B cell (primary cell): Measurements from ENCODE around the gene STN1. TPM values are rescaled to one million over a fixed set of nuclear protein-coding genes. Genes with fewer than 3 reads are reported as not detected.

ENCODE experiments used
- ATAC-seq: fragments of 200-7000 bp; cut with Tn5 transposase; one replicate; pipeline ENCODE4 v1.10.0; 2021; ENCODE audit warnings: low read depth, mild to moderate bottlenecking, moderate number of reproducible peaks, moderate library complexity
- CTCF ChIA-PET: fragments of 350-600 bp; sonication (Branson Sonifier 250); formaldehyde crosslinking; loops from one replicate; lab custom pipeline; 2021; ENCODE audit warnings: antibody characterized with exemption, inconsistent platforms; lab: Charles Lee
- POLR2A ChIA-PET: fragments of 350-600 bp; sonication (Branson Sonifier 250); formaldehyde crosslinking; loops from one replicate; lab custom pipeline; 2021; ENCODE audit warnings: antibody characterized with exemption; lab: Charles Lee
- DNase-seq: peaks from one replicate; pipeline ENCODE4 v3.0.0; 2013
- H2AFZ ChIP-seq: 2 replicates; pipeline ENCODE4 v1.6.1; 2012; ENCODE audit warnings: mild to moderate bottlenecking, low read depth, low read length; ENCODE audit not compliant: insufficient read depth, poor library complexity, severe bottlenecking
- H3K27ac ChIP-seq, 2 donors: 1 replicate in 1 of 2; 2 replicates in 1 of 2; pipeline ENCODE4 v1.5.1; 2012 to 2013; ENCODE audit warnings: low read length in 2 of 2, mild to moderate bottlenecking in 2 of 2, moderate library complexity in 1 of 2
- H3K27me3 ChIP-seq, 4 experiments: fragments of 200-600 bp in 1 of 4; sonication (generic) in 1 of 4; replicated peaks in 1 of 4; 1 replicate in 2 of 4; 2 replicates in 2 of 4; pipeline versions ENCODE4 v1.6.1 to v1.7.0; 2013 to 2016; ENCODE audit warnings: low read length in 3 of 4, mild to moderate bottlenecking in 2 of 4, mixed read lengths in 1 of 4, moderate library complexity in 1 of 4; ENCODE audit not compliant: insufficient read depth in 4 of 4, control insufficient read depth in 3 of 4; ENCODE audit errors: control extremely low read depth in 1 of 4
- H3K36me3 ChIP-seq, 2 experiments: replicated peaks in 1 of 2; 1 replicate in 1 of 2; 2 replicates in 1 of 2; pipeline versions ENCODE4 v1.6.1 to v1.7.1; 2013; ENCODE audit warnings: low read length in 1 of 2; ENCODE audit not compliant: insufficient read depth in 2 of 2, control insufficient read depth in 1 of 2; ENCODE audit errors: control extremely low read depth in 1 of 2, extremely low read depth in 1 of 2
- H3K4me1 ChIP-seq, 2 donors: fragments of 200-600 bp in 1 of 2; sonication (generic) in 1 of 2; 1 replicate in 1 of 2; 2 replicates in 1 of 2; pipeline versions ENCODE4 v1.5.1 to v1.6.1; 2013 to 2017; ENCODE audit warnings: low read length in 2 of 2; ENCODE audit not compliant: control insufficient read depth in 2 of 2, insufficient read depth in 2 of 2
- H3K4me2 ChIP-seq: replicated peaks from 2 replicates; pipeline ENCODE3; 2012; ENCODE audit warnings: mild to moderate bottlenecking, low read depth, low read length; ENCODE audit not compliant: poor library complexity, severe bottlenecking
- H3K4me3 ChIP-seq, 5 experiments: fragments of 200-600 bp in 1 of 5; sonication (generic) in 1 of 5; 1 replicate in 3 of 5; 2 replicates in 2 of 5; pipeline versions ENCODE4 v1.5.1 to v1.7.0; 2011 to 2016; ENCODE audit warnings: low read length in 4 of 5, mild to moderate bottlenecking in 4 of 5, low read depth in 2 of 5, control low read depth in 1 of 5, moderate library complexity in 1 of 5; ENCODE audit not compliant: insufficient read depth in 1 of 5; ENCODE audit errors: control extremely low read depth in 1 of 5, extremely low read depth in 1 of 5
- H3K79me2 ChIP-seq: fragments of 200-600 bp; sonication (generic); one replicate; pipeline ENCODE4 v1.6.0; 2016; ENCODE audit warnings: low read length; ENCODE audit not compliant: control insufficient read depth, insufficient read depth
- H3K9ac ChIP-seq: fragments of 200-600 bp; sonication (generic); 2 replicates; pipeline ENCODE4 v1.6.1; 2017; ENCODE audit warnings: mild to moderate bottlenecking, low read length, moderate library complexity
- H3K9me3 ChIP-seq, 3 donors: one replicate each; pipeline versions ENCODE4 v1.6.1 to v1.7.1; 2013; ENCODE audit warnings: low read length in 2 of 3; ENCODE audit not compliant: control insufficient read depth in 2 of 3, insufficient read depth in 1 of 3; ENCODE audit errors: control extremely low read depth in 1 of 3
- H4K20me1 ChIP-seq: 2 replicates; pipeline ENCODE4 v1.6.0; 2012; ENCODE audit warnings: mild to moderate bottlenecking, low read length; ENCODE audit not compliant: insufficient read depth, control insufficient read depth, poor library complexity, severe bottlenecking
- H3K27ac Mint-ChIP-seq: one replicate; pipeline ENCODE4 v1.8.0; 2021; ENCODE audit warnings: mixed read lengths
- H3K27me3 Mint-ChIP-seq: one replicate; pipeline ENCODE4 v1.8.0; 2021; ENCODE audit warnings: mixed read lengths
- H3K4me1 Mint-ChIP-seq: one replicate; pipeline ENCODE4 v1.8.0; 2021; ENCODE audit warnings: mixed read lengths
- H3K4me3 Mint-ChIP-seq: one replicate; pipeline ENCODE4 v1.8.0; 2021; ENCODE audit warnings: mixed read lengths
- H3K9me3 Mint-ChIP-seq: one replicate; pipeline ENCODE4 v1.8.0; 2022; ENCODE audit warnings: mixed read lengths; ENCODE audit not compliant: insufficient read depth
- EZH2 ChIP-seq: IDR thresholded peaks from 2 replicates; pipeline ENCODE4 v1.6.1; 2012; ENCODE audit warnings: borderline replicate concordance, low read depth, mild to moderate bottlenecking, moderate library complexity, low read length; ENCODE audit not compliant: insufficient read depth, poor library complexity, severe bottlenecking
- WGBS: methylation state at CpG from one replicate; pipeline ENCODE4 v1.1.5; 2013; ENCODE audit warnings: missing lambda C conversion rate; ENCODE audit not compliant: insufficient coverage; 5-methylcytosine and 5-hydroxymethylcytosine counted together
- intact Hi-C: fragments of 100-400 bp; cut with micrococcal nuclease; formaldehyde crosslinking; loops from one replicate; pipeline ENCODE4 v1.10.0; 2022
- polyA plus RNA-seq: library from polyadenylated mRNA; depleted of rRNA; stranded (reverse); fragments of >200 nt; gene quantifications from 2 replicates; pipeline ENCODE4 v1.2.3, GENCODE V29; 2012
- total RNA-seq, 2 donors: library from RNA; stranded (reverse); fragments of 120-200 nt in 1 of 2; gene quantifications; 1 replicate in 1 of 2; 2 replicates in 1 of 2; pipeline versions ENCODE4 v1.2.3 to v1.2.4, GENCODE V29; 2013 to 2022
- TF ChIP-seq, protein P1 (sequence below): fragments of 200-600 bp; IDR thresholded peaks from one replicate; pipeline ENCODE4 v1.8.0; 2022; ENCODE audit warnings: antibody characterized with exemption, mild to moderate bottlenecking

The STN1 gene
- total and polyA plus RNA-seq, 2 donors (not counting 1 experiment from before 2014, with no cell fraction given): 16.3 to 24.5 TPM

- no peaks in the 10 kb centered on the region for H3K27me3 Mint-ChIP-seq
- DNase-seq (no peak), ATAC-seq (no peak)
- Histone ChIP-seq H3K36me3 (peaks cover 0 to 61% of the 10 kb centered on the region in 2 experiments), H3K4me2 (no peak overlapping the region), H3K9ac (no peak overlapping the region), H2AFZ (no peak overlapping the region), H3K4me3 (no peak overlapping the region), H3K79me2 (no peaks in the 10 kb centered on the region), H3K27ac (no peak overlapping the region), H3K4me1 (no peaks in the 10 kb centered on the region), H4K20me1 (no peaks in the 10 kb centered on the region), H3K9me3 (no peaks in the 10 kb centered on the region), H3K27me3 (no peaks in the 10 kb centered on the region)
- no peak overlapping the region for H3K27ac Mint-ChIP-seq
- H3K4me3 Mint-ChIP-seq: no peak overlapping the region
- ChIA-PET CTCF (interaction anchor here (0.6 to 1.3 kb wide), 2 partner anchors 167 to 170 kb away, joined by 3 to 7 read pairs; no protein-coding TSS in a partner anchor), POLR2A (no interaction called here)
- intact Hi-C loops: no loop called here
- TF ChIP-seq, protein P1, sequence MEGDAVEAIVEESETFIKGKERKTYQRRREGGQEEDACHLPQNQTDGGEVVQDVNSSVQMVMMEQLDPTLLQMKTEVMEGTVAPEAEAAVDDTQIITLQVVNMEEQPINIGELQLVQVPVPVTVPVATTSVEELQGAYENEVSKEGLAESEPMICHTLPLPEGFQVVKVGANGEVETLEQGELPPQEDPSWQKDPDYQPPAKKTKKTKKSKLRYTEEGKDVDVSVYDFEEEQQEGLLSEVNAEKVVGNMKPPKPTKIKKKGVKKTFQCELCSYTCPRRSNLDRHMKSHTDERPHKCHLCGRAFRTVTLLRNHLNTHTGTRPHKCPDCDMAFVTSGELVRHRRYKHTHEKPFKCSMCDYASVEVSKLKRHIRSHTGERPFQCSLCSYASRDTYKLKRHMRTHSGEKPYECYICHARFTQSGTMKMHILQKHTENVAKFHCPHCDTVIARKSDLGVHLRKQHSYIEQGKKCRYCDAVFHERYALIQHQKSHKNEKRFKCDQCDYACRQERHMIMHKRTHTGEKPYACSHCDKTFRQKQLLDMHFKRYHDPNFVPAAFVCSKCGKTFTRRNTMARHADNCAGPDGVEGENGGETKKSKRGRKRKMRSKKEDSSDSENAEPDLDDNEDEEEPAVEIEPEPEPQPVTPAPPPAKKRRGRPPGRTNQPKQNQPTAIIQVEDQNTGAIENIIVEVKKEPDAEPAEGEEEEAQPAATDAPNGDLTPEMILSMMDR: no peak
- no peak for TF ChIP-seq EZH2
- no peaks in the 10 kb centered on the region for H3K9me3 Mint-ChIP-seq
- H3K4me1 Mint-ChIP-seq: no peaks in the 10 kb centered on the region
- WGBS: 89% methylated on average over 9 of the region's 9 CpGs
Measured at GRCh38 chr10:103879409-103879808, 38.6 kb downstream of the STN1 start.

DNA sequence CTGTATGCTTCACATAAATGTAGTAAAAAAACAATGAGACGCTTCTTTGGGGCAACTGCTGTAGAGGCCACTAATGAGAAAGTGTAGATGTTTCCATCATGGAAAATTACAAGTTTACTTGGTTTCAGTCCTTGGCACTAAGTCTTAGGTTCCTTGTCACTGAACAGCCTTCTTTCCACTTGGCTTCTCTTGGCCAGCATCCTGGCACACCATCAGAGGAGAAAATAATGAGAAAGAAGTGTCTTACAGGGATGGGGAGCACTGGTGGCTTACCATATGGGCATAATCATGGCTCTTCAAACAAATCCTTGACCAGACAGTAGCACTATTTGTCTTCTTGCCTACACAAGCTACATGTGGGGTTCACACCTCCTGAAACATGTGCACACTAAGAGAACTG lies 40.1 kb downstream of the STN1 start:
- H3K9me3 Mint-ChIP-seq: no peaks in the 10 kb centered on the region
- no peak overlapping the region for H3K4me3 ChIP-seq
- H3K4me1 Mint-ChIP-seq: no peaks in the 10 kb centered on the region
- no peaks in the 10 kb centered on the region for H3K9me3 ChIP-seq
- H3K27ac ChIP-seq: no peak overlapping the region
- intact Hi-C loops: no loop called here
- no peak overlapping the region for H3K4me2 ChIP-seq
- H2AFZ ChIP-seq: no peak overlapping the region
- H3K36me3 ChIP-seq: peaks cover 0 to 57% of the 10 kb centered on the region in 2 experiments
- no peak overlapping the region for H3K9ac ChIP-seq
- no peaks in the 10 kb centered on the region for H4K20me1 ChIP-seq
- ATAC-seq: no peak
- no peak for DNase-seq
- H3K4me3 Mint-ChIP-seq: no peak overlapping the region
- no peaks in the 10 kb centered on the region for H3K27me3 ChIP-seq
- WGBS: 90% methylated on average over 1 of the region's 1 CpG
- TF ChIP-seq EZH2: no peak
- TF ChIP-seq, protein P1: no peak
- no peaks in the 10 kb centered on the region for H3K79me2 ChIP-seq
- CTCF ChIA-PET: no interaction called here
- no peaks in the 10 kb centered on the region for H3K27me3 Mint-ChIP-seq
- POLR2A ChIA-PET: no interaction called here
- H3K4me1 ChIP-seq: no peaks in the 10 kb centered on the region
- H3K27ac Mint-ChIP-seq: no peak overlapping the region
